ENCODE measurements around the gene E2F4. TPM values are rescaled to one million over a fixed set of nuclear protein-coding genes. Genes with fewer than 3 reads are reported as not detected.

Gene E2F4
- total RNA-seq, 3 donors from 2014 or later = 70.5 to 77.4 (median 72.9) TPM

- ATAC-seq (no peak), DNase-seq (peak in 2 of 3 donors; percentile 17 to 42)
- no peak for TF ChIP-seq CTCF (IDR thresholded peaks at IDR 0.05)
- Histone ChIP-seq H3K36me3 (ENCODE audit: low read depth) (peaks cover 4% of the 10 kb centered on the region), H3K4me1 (ENCODE audit: low read depth) (peaks cover 8% of the 10 kb centered on the region), H3K9me3 (no peaks in the 10 kb centered on the region), H3K4me3 (no peak overlapping the region)
- intact Hi-C loops (cut with DNase I, micrococcal nuclease) = no loop called here
Measured at GRCh38 chr16:67230809-67231660, 39.1 kb downstream of the E2F4 start.

GRCh38 chr16:67233596-67233995, 41.6 kb downstream of the E2F4 start:
- ATAC-seq = no peak
- Histone ChIP-seq H3K4me3 (no peak overlapping the region), H3K36me3 (ENCODE audit: low read depth) (peaks cover 8% of the 10 kb centered on the region), H3K9me3 (no peaks in the 10 kb centered on the region), H3K4me1 (ENCODE audit: low read depth) (no peaks in the 10 kb centered on the region)
- TF ChIP-seq CTCF (IDR thresholded peaks at IDR 0.05) = no peak
- intact Hi-C loops (cut with DNase I, micrococcal nuclease) = no loop called here
- peak in 2 of 3 donors; percentile 24 to 41 for DNase-seq

GRCh38 chr16:67234180-67234597, 42.2 kb downstream of the E2F4 start:
- TF ChIP-seq CTCF (IDR thresholded peaks at IDR 0.05) = no peak
- no peak for ATAC-seq
- Histone ChIP-seq H3K4me3 (no peak overlapping the region), H3K36me3 (ENCODE audit: low read depth) (peaks cover 8% of the 10 kb centered on the region), H3K4me1 (ENCODE audit: low read depth) (no peaks in the 10 kb centered on the region), H3K9me3 (no peaks in the 10 kb centered on the region)
- DNase-seq = peak in 2 of 3 donors; percentile 23 to 45
- intact Hi-C loops (cut with DNase I, micrococcal nuclease) = no loop called here

GRCh38 chr16:67235816-67236562, 44.0 kb downstream of the E2F4 start:
- Histone ChIP-seq H3K4me3 (no peak overlapping the region), H3K4me1 (ENCODE audit: low read depth) (peaks cover 9% of the 10 kb centered on the region), H3K9me3 (no peaks in the 10 kb centered on the region), H3K36me3 (ENCODE audit: low read depth) (peaks cover 8% of the 10 kb centered on the region)
- intact Hi-C loops (cut with DNase I, micrococcal nuclease) = no loop called here
- DNase-seq (peak in 2 of 3 donors; percentile 18 to 34), ATAC-seq (no peak)
- TF ChIP-seq CTCF (IDR thresholded peaks at IDR 0.05) = no peak

GRCh38 chr16:67236563-67237395, 44.8 kb downstream of the E2F4 start:
- ATAC-seq (peak; percentile 67), DNase-seq (peak; percentile 55 to 73 (median 72))
- H3K4me1 ChIP-seq (ENCODE audit: low read depth) = peaks cover 16% of the 10 kb centered on the region
- peaks cover 8% of the 10 kb centered on the region for H3K36me3 ChIP-seq (ENCODE audit: low read depth)
- no peak for TF ChIP-seq CTCF (IDR thresholded peaks at IDR 0.05)
- no peaks in the 10 kb centered on the region for H3K9me3 ChIP-seq
- intact Hi-C loops (cut with DNase I, micrococcal nuclease) = no loop called here
- H3K4me3 ChIP-seq = no peak overlapping the region
